OCI-LY1 (cell line): ENCODE results near the gene TLE2.

Source experiments
- EZH2 ChIP-seq: fragments of 200-600 bp; sonication (generic), shearing (Covaris generic); IDR thresholded peaks from 2 replicates; pipeline ENCODE4 v1.8.0; 2017; ENCODE audit warnings: borderline replicate concordance, mixed run types, mild to moderate bottlenecking, antibody characterized with exemption, low read length, moderate library complexity, mixed read lengths
- TF ChIP-seq, protein P1 (sequence below): fragments of 200-600 bp; sonication (generic), shearing (Covaris generic); IDR thresholded peaks from 2 replicates; pipeline ENCODE4 v1.5.1; 2017; ENCODE audit warnings: mild to moderate bottlenecking, antibody characterized with exemption, low read length, moderate library complexity, mixed read lengths

DNA sequence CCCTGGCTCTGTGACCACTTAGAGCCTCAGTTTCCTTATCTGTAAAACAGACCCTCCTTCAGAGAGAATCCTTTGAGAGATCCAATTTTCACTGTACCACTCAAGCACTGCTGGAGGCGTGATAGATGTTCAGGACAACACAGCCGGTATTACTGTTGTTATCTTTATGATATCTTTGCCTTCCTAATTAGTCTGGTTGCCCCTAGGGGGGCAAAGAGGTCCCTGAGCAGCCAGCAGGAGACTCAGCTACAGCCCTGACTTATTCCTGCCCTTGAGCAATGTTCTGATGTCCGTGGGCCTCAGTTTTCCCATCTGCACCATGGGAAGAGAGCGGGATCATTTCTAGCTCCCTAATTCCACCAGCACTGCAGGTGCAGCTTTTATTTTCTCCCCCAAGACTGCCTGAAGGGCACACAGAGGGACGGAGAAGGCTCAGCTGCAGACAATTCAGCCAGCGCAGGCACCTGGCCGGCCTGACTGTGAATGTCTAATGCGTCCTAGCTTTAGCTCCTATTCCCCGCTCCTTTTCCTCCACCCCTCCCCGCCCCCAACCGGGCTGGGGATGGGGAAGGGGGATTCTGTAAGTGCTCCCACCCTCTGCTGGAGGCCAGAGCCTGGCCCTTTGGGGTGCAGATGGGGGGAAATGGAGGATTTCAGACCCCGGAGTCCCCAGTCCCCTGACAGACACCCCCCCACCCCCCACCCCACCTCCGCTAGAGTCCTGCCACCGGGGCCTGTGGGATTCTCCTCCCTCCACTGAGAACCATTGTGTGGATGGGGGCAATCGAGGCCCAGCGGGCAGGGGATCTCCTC lies 17.0 kb upstream of the TLE2 start:
- TF ChIP-seq, protein P1, sequence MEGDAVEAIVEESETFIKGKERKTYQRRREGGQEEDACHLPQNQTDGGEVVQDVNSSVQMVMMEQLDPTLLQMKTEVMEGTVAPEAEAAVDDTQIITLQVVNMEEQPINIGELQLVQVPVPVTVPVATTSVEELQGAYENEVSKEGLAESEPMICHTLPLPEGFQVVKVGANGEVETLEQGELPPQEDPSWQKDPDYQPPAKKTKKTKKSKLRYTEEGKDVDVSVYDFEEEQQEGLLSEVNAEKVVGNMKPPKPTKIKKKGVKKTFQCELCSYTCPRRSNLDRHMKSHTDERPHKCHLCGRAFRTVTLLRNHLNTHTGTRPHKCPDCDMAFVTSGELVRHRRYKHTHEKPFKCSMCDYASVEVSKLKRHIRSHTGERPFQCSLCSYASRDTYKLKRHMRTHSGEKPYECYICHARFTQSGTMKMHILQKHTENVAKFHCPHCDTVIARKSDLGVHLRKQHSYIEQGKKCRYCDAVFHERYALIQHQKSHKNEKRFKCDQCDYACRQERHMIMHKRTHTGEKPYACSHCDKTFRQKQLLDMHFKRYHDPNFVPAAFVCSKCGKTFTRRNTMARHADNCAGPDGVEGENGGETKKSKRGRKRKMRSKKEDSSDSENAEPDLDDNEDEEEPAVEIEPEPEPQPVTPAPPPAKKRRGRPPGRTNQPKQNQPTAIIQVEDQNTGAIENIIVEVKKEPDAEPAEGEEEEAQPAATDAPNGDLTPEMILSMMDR = no peak
- TF ChIP-seq EZH2 = no peak
